CD14-positive monocyte (primary cell): Measurements from ENCODE around the gene LRRC42. TPM values are rescaled to one million over a fixed set of nuclear protein-coding genes. Genes with fewer than 3 reads are reported as not detected.
A peak's percentile ranks its signal among the peaks of the same experiment; 100 is the strongest.

Experiments used
- DNase-seq, 3 donors: peaks; one replicate each; pipeline ENCODE4 v3.0.0-alpha.2; 2011 to 2022
- H2AFZ ChIP-seq: 2 replicates; pipeline ENCODE4 v1.6.0; 2012; ENCODE audit warnings: mild to moderate bottlenecking, low read depth, low read length, inconsistent platforms; ENCODE audit not compliant: insufficient read depth, poor library complexity, severe bottlenecking
- H3K27ac ChIP-seq, 2 donors: 1 replicate in 1 of 2; 2 replicates in 1 of 2; pipeline ENCODE4 v1.5.1; 2012 to 2013; ENCODE audit warnings: low read length in 2 of 2, control low read depth in 1 of 2, inconsistent platforms in 1 of 2, low read depth in 1 of 2, mild to moderate bottlenecking in 1 of 2
- H3K27me3 ChIP-seq, 2 donors: one replicate each; pipeline versions ENCODE4 v1.6.0 to v1.6.1; 2011 to 2013; ENCODE audit warnings: low read length in 2 of 2; ENCODE audit not compliant: control insufficient read depth in 2 of 2, insufficient read depth in 2 of 2
- H3K36me3 ChIP-seq, 2 donors: replicated peaks in 1 of 2; 1 replicate in 1 of 2; 2 replicates in 1 of 2; pipeline versions ENCODE4 v1.5.1 to v1.6.1; 2012 to 2013; ENCODE audit warnings: low read length in 2 of 2, control low read depth in 1 of 2, inconsistent platforms in 1 of 2, mild to moderate bottlenecking in 1 of 2; ENCODE audit not compliant: insufficient read depth in 2 of 2, control insufficient read depth in 1 of 2
- H3K4me1 ChIP-seq, 2 donors: 1 replicate in 1 of 2; 2 replicates in 1 of 2; pipeline versions ENCODE4 v1.5.1 to v1.6.1; 2012 to 2013; ENCODE audit warnings: low read length in 2 of 2, control low read depth in 1 of 2, inconsistent platforms in 1 of 2, mild to moderate bottlenecking in 1 of 2, moderate library complexity in 1 of 2; ENCODE audit not compliant: insufficient read depth in 2 of 2, control insufficient read depth in 1 of 2
- H3K4me2 ChIP-seq: replicated peaks from 2 replicates; pipeline ENCODE3; 2012; ENCODE audit warnings: low read length, moderate library complexity, mild to moderate bottlenecking; ENCODE audit not compliant: poor library complexity, severe bottlenecking; ENCODE audit errors: extremely low read depth
- H3K4me3 ChIP-seq, 3 experiments: fragments of 200-600 bp in 1 of 3; sonication (generic) in 1 of 3; replicated peaks in 1 of 3; 1 replicate in 2 of 3; 2 replicates in 1 of 3; pipeline ENCODE4 v1.5.1; 2011 to 2013; ENCODE audit warnings: low read length in 3 of 3, mild to moderate bottlenecking in 3 of 3, control low read depth in 2 of 3, low read depth in 2 of 3, inconsistent platforms in 1 of 3, moderate library complexity in 1 of 3
- H3K79me2 ChIP-seq: 2 replicates; pipeline ENCODE4 v1.6.0; 2012; ENCODE audit warnings: mild to moderate bottlenecking, control low read depth, inconsistent platforms, low read length, moderate library complexity; ENCODE audit not compliant: insufficient read depth
- H3K9ac ChIP-seq: 2 replicates; pipeline ENCODE4 v1.6.0; 2017; ENCODE audit warnings: low read length, mild to moderate bottlenecking; ENCODE audit not compliant: insufficient read depth, poor library complexity, severe bottlenecking
- H3K9me3 ChIP-seq, 2 donors: replicated peaks in 1 of 2; 1 replicate in 1 of 2; 2 replicates in 1 of 2; pipeline versions ENCODE4 v1.5.1 to v1.6.1; 2012 to 2013; ENCODE audit warnings: low read length in 2 of 2, control low read depth in 1 of 2; ENCODE audit not compliant: control insufficient read depth in 1 of 2, insufficient read depth in 1 of 2
- H4K20me1 ChIP-seq: 2 replicates; pipeline ENCODE4 v1.6.0; 2012; ENCODE audit warnings: mild to moderate bottlenecking, low read length, control low read depth, moderate library complexity; ENCODE audit not compliant: insufficient read depth
- H3K27ac Mint-ChIP-seq, 7 donors: one replicate each; pipeline ENCODE4 v1.8.0; 2020; ENCODE audit warnings: mild to moderate bottlenecking in 7 of 7, mixed read lengths in 7 of 7, moderate library complexity in 6 of 7, inconsistent platforms in 2 of 7
- H3K27me3 Mint-ChIP-seq, 3 donors: one replicate each; pipeline ENCODE4 v1.8.0; 2021 to 2022; ENCODE audit warnings: low read depth in 3 of 3, mild to moderate bottlenecking in 3 of 3, mixed read lengths in 3 of 3, moderate library complexity in 3 of 3, inconsistent platforms in 1 of 3
- H3K36me3 Mint-ChIP-seq, 2 donors: one replicate each; pipeline ENCODE4 v1.8.0; 2020; ENCODE audit warnings: mixed read lengths in 2 of 2, inconsistent platforms in 1 of 2, mild to moderate bottlenecking in 1 of 2
- H3K4me1 Mint-ChIP-seq: one replicate; pipeline ENCODE4 v1.8.0; 2020; ENCODE audit warnings: mild to moderate bottlenecking, mixed read lengths
- H3K4me3 Mint-ChIP-seq, 2 donors: one replicate each; pipeline ENCODE4 v1.8.0; 2020; ENCODE audit warnings: mild to moderate bottlenecking in 2 of 2, mixed read lengths in 2 of 2, moderate library complexity in 1 of 2
- H3K9me3 Mint-ChIP-seq, 7 donors: one replicate each; pipeline ENCODE4 v1.8.0; 2020 to 2022; ENCODE audit warnings: mixed read lengths in 7 of 7, mild to moderate bottlenecking in 6 of 7, moderate library complexity in 6 of 7, inconsistent platforms in 2 of 7
- CTCF ChIP-seq: fragments of 200-600 bp; IDR thresholded peaks from one replicate; pipeline ENCODE4 v1.8.0; 2022; ENCODE audit warnings: antibody characterized with exemption, mild to moderate bottlenecking
- WGBS: methylation state at CpG from one replicate; pipeline ENCODE4 v1.1.5; 2013; ENCODE audit warnings: missing lambda C conversion rate; ENCODE audit not compliant: insufficient coverage; 5-methylcytosine and 5-hydroxymethylcytosine counted together
- intact Hi-C, 2 donors: fragments of 100-400 bp; cut with micrococcal nuclease; formaldehyde crosslinking; loops; one replicate each; pipeline versions ENCODE4 v1.15.0 to v1.15.1; 2023
- polyA plus RNA-seq, 3 donors: library from polyadenylated mRNA; depleted of rRNA in 1 of 3; unstranded in 2 of 3; stranded (reverse) in 1 of 3; fragments of 300-500 nt in 2 of 3; fragments of >200 nt in 1 of 3; fragmentation: Illumina TruSeq in 2 of 3; gene quantifications; 1 replicate in 2 of 3; 2 replicates in 1 of 3; pipeline ENCODE4 v1.2.3, GENCODE V29; 2012 to 2021

The LRRC42 gene
- polyA plus RNA-seq, 3 donors: 5.6 to 7.3 (median 7.3) TPM

GRCh38 chr1:53979712-53980450 is 33.7 kb downstream of the LRRC42 start:
- WGBS: 90% methylated on average over 11 of the region's 13 CpGs
- Mint-ChIP-seq H3K27me3 (no peaks in the 10 kb centered on the region), H3K36me3 (no peaks in the 10 kb centered on the region), H3K9me3 (no peaks in the 10 kb centered on the region), H3K27ac (peak overlapping the region in 3 of 7 donors; percentile 14 to 77 (median 38)), H3K4me1 (peaks cover 30% of the 10 kb centered on the region), H3K4me3 (no peak overlapping the region)
- no peak overlapping the region for H3K4me3 ChIP-seq
- H3K9me3 ChIP-seq: no peaks in the 10 kb centered on the region
- intact Hi-C loops: no loop called here
- H4K20me1 ChIP-seq: no peaks in the 10 kb centered on the region
- no peak overlapping the region for H3K4me2 ChIP-seq
- peak overlapping the region; percentile 4 for H2AFZ ChIP-seq
- no peaks in the 10 kb centered on the region for H3K27me3 ChIP-seq
- H3K27ac ChIP-seq: no peak overlapping the region
- H3K36me3 ChIP-seq: no peaks in the 10 kb centered on the region
- peak in 1 of 3 donors; percentile 12 for DNase-seq
- H3K9ac ChIP-seq: no peak overlapping the region
- peaks cover 15 to 17% of the 10 kb centered on the region in 2 donors for H3K4me1 ChIP-seq
- TF ChIP-seq CTCF: no peak
- H3K79me2 ChIP-seq: no peaks in the 10 kb centered on the region

GRCh38 chr1:53981220-53981619 is 35.1 kb downstream of the LRRC42 start:
- H3K4me3 Mint-ChIP-seq: no peak overlapping the region
- 100% methylated on average over 4 of the region's 6 CpGs for WGBS
- Histone ChIP-seq H3K36me3 (no peaks in the 10 kb centered on the region), H3K4me1 (peaks cover 15 to 17% of the 10 kb centered on the region in 2 donors), H3K79me2 (no peaks in the 10 kb centered on the region), H3K27me3 (no peaks in the 10 kb centered on the region), H3K4me2 (no peak overlapping the region), H3K4me3 (no peak overlapping the region), H3K9ac (no peak overlapping the region), H3K9me3 (no peaks in the 10 kb centered on the region), H2AFZ (peak overlapping the region; percentile 17), H4K20me1 (no peaks in the 10 kb centered on the region), H3K27ac (no peak overlapping the region)
- TF ChIP-seq CTCF: no peak
- no peaks in the 10 kb centered on the region for H3K27me3 Mint-ChIP-seq
- H3K4me1 Mint-ChIP-seq: peaks cover 30% of the 10 kb centered on the region
- no peaks in the 10 kb centered on the region for H3K9me3 Mint-ChIP-seq
- no peak overlapping the region for H3K27ac Mint-ChIP-seq
- no peak for DNase-seq
- no peaks in the 10 kb centered on the region for H3K36me3 Mint-ChIP-seq
- intact Hi-C loops: no loop called here
